Activated CD4-positive, alpha-beta T cell treated with anti-CD3 and anti-CD28 coated beads for 36 hours (primary cell): ENCODE measurements around the gene TMEM235. TPM values are rescaled to one million over a fixed set of nuclear protein-coding genes. Genes with fewer than 3 reads are reported as not detected.

Experiments used
- ATAC-seq: fragments of 200-7000 bp; cut with Tn5 transposase; one replicate; pipeline ENCODE4 v1.10.0; 2021; ENCODE audit warnings: mild to moderate bottlenecking, moderate library complexity
- CTCF ChIA-PET: fragments of 350-600 bp; sonication (Branson Sonifier 250); formaldehyde crosslinking; loops from one replicate; lab custom pipeline; 2021; ENCODE audit warnings: antibody characterized with exemption; lab: Charles Lee
- POLR2A ChIA-PET: fragments of 350-600 bp; sonication (Branson Sonifier 250); formaldehyde crosslinking; loops from one replicate; lab custom pipeline; 2021; ENCODE audit warnings: antibody characterized with exemption, inconsistent platforms; lab: Charles Lee
- DNase-seq: peaks from one replicate; pipeline ENCODE4 v3.0.0-alpha.2; 2020
- H3K27ac Mint-ChIP-seq: one replicate; pipeline ENCODE4 v1.8.0; 2021; ENCODE audit warnings: mixed read lengths
- H3K27me3 Mint-ChIP-seq: one replicate; pipeline ENCODE4 v1.8.0; 2021; ENCODE audit warnings: mixed read lengths
- H3K36me3 Mint-ChIP-seq: one replicate; pipeline ENCODE4 v1.8.0; 2021; ENCODE audit warnings: low read depth, mixed read lengths
- H3K4me1 Mint-ChIP-seq: one replicate; pipeline ENCODE4 v1.8.0; 2021; ENCODE audit warnings: mixed read lengths
- H3K4me3 Mint-ChIP-seq: one replicate; pipeline ENCODE4 v1.8.0; 2021; ENCODE audit warnings: mild to moderate bottlenecking, moderate library complexity, mixed read lengths
- H3K9me3 Mint-ChIP-seq: one replicate; pipeline ENCODE4 v1.8.0; 2021; ENCODE audit warnings: low read depth, mixed read lengths
- intact Hi-C, 2 experiments: fragments of 100-400 bp; cut with DNase I in 1 of 2; cut with micrococcal nuclease in 1 of 2; formaldehyde crosslinking; loops; one replicate each; pipeline versions ENCODE4 v1.14.2 to v1.15.1; 2022 to 2024; cut with DNase I, micrococcal nuclease
- total RNA-seq, 2 experiments: library from RNA; stranded (reverse); gene quantifications; one replicate each; pipeline ENCODE4 v1.2.3, GENCODE V29; 2021

TMEM235 gene
- total RNA-seq, 2 experiments from 2014 or later, result not detected

GRCh38 chr17:78256707-78257591 is 25.5 kb downstream of the TMEM235 start:
- Mint-ChIP-seq H3K4me1 (peaks cover 63% of the 10 kb centered on the region), H3K27ac (peak overlapping the region; percentile 31), H3K4me3 (no peak overlapping the region), H3K27me3 (no peaks in the 10 kb centered on the region), H3K36me3 (no peaks in the 10 kb centered on the region), H3K9me3 (no peaks in the 10 kb centered on the region)
- intact Hi-C loops, result no loop called here
- CTCF ChIA-PET, result interaction anchor here (0.6 to 1.6 kb wide), 4 partner anchors 16 to 165 kb away, joined by 3 to 4 read pairs (median 4); no protein-coding TSS in a partner anchor
- POLR2A ChIA-PET, result interaction anchor here (1.2 kb wide), 1 partner anchor 99 kb away, joined by 3 read pairs; no protein-coding TSS in a partner anchor
- ATAC-seq (no peak), DNase-seq (no peak)

GRCh38 chr17:78257810-78258322 is 26.4 kb downstream of the TMEM235 start:
- peak; percentile 21 for ATAC-seq
- Mint-ChIP-seq H3K4me1 (peaks cover 61% of the 10 kb centered on the region), H3K9me3 (no peaks in the 10 kb centered on the region), H3K36me3 (no peaks in the 10 kb centered on the region), H3K27me3 (no peaks in the 10 kb centered on the region), H3K27ac (peak overlapping the region; percentile 80), H3K4me3 (peak overlapping the region; percentile 71)
- intact Hi-C loops, result no loop called here
- DNase-seq, result peak; percentile 70
- POLR2A ChIA-PET, result no interaction called here
- CTCF ChIA-PET, result interaction anchor here (1.6 kb wide), 2 partner anchors 15 to 164 kb away, joined by 4 read pairs; no protein-coding TSS in a partner anchor

- ATAC-seq (peak; percentile 76), DNase-seq (peak; percentile 90)
- ChIA-PET CTCF (interaction anchor here (1.0 to 1.5 kb wide), 3 partner anchors 7 to 12 kb away, joined by 3 to 5 read pairs (median 3); no protein-coding TSS in a partner anchor), POLR2A (no interaction called here)
- intact Hi-C loops, result no loop called here
- Mint-ChIP-seq H3K9me3 (no peaks in the 10 kb centered on the region), H3K27me3 (no peaks in the 10 kb centered on the region), H3K4me1 (peaks cover 60% of the 10 kb centered on the region), H3K4me3 (peak overlapping the region; percentile 71), H3K27ac (peak overlapping the region; percentile 83), H3K36me3 (no peaks in the 10 kb centered on the region)
Measured at GRCh38 chr17:78258323-78259191, 27.1 kb downstream of the TMEM235 start.

- POLR2A ChIA-PET, result no interaction called here
- Mint-ChIP-seq H3K4me3 (peak overlapping the region; percentile 71), H3K36me3 (no peaks in the 10 kb centered on the region), H3K27ac (peak overlapping the region; percentile 83), H3K27me3 (no peaks in the 10 kb centered on the region), H3K4me1 (peaks cover 60% of the 10 kb centered on the region), H3K9me3 (no peaks in the 10 kb centered on the region)
- DNase-seq (no peak), ATAC-seq (no peak)
- CTCF ChIA-PET, result interaction anchor here (1.0 to 1.5 kb wide), 3 partner anchors 8 to 11 kb away, joined by 3 to 5 read pairs (median 3); no protein-coding TSS in a partner anchor
- intact Hi-C loops, result no loop called here
Measured at GRCh38 chr17:78259192-78259554, 27.7 kb downstream of the TMEM235 start.

- Mint-ChIP-seq H3K4me1 (peaks cover 37% of the 10 kb centered on the region), H3K9me3 (no peaks in the 10 kb centered on the region), H3K27me3 (no peaks in the 10 kb centered on the region), H3K4me3 (no peak overlapping the region), H3K36me3 (no peaks in the 10 kb centered on the region), H3K27ac (peak overlapping the region; percentile 79)
- DNase-seq, result peak; percentile 51
- CTCF ChIA-PET, result interaction anchor here (0.6 to 3.0 kb wide), 3 partner anchors 12 to 159 kb away, joined by 3 to 22 read pairs (median 3); no protein-coding TSS in a partner anchor
- intact Hi-C loops, result no loop called here
- POLR2A ChIA-PET, result no interaction called here
- ATAC-seq, result no peak
Measured at GRCh38 chr17:78263063-78263735, 31.8 kb downstream of the TMEM235 start.

- ChIA-PET POLR2A (interaction anchor here (0.6 kb wide), 1 partner anchor 101 kb away, joined by 4 read pairs; no protein-coding TSS in a partner anchor), CTCF (interaction anchor here (0.6 to 3.0 kb wide), 3 partner anchors 13 to 70 kb away, joined by 3 to 22 read pairs (median 3); no protein-coding TSS in a partner anchor)
Measured at GRCh38 chr17:78263736-78264340, 32.4 kb downstream of the TMEM235 start.

GRCh38 chr17:78264590-78264989 is 33.2 kb downstream of the TMEM235 start:
- Mint-ChIP-seq H3K9me3 (no peaks in the 10 kb centered on the region), H3K4me3 (no peak overlapping the region), H3K27me3 (no peaks in the 10 kb centered on the region), H3K4me1 (peaks cover 34% of the 10 kb centered on the region), H3K36me3 (no peaks in the 10 kb centered on the region), H3K27ac (peak overlapping the region; percentile 26)
- ChIA-PET POLR2A (no interaction called here), CTCF (interaction anchor here (0.6 to 3.0 kb wide), 2 partner anchors 14 to 66 kb away, joined by 3 to 22 read pairs; no protein-coding TSS in a partner anchor)
- DNase-seq, result no peak
- intact Hi-C loops, result no loop called here
- ATAC-seq, result no peak

More at GRCh38 chr17:78263736-78264340, 32.4 kb downstream of the TMEM235 start:
- peak overlapping the region; percentile 79 for H3K27ac Mint-ChIP-seq
- no peak overlapping the region for H3K4me3 Mint-ChIP-seq
- DNase-seq (no peak), ATAC-seq (no peak)
- H3K4me1 Mint-ChIP-seq, result peaks cover 36% of the 10 kb centered on the region
- H3K9me3 Mint-ChIP-seq, result no peaks in the 10 kb centered on the region
- no peaks in the 10 kb centered on the region for H3K27me3 Mint-ChIP-seq
- intact Hi-C loops, result no loop called here
- no peaks in the 10 kb centered on the region for H3K36me3 Mint-ChIP-seq

- POLR2A ChIA-PET, result no interaction called here
- intact Hi-C loops, result no loop called here
- Mint-ChIP-seq H3K27ac (no peak overlapping the region), H3K36me3 (no peaks in the 10 kb centered on the region), H3K4me1 (peaks cover 29% of the 10 kb centered on the region), H3K27me3 (no peaks in the 10 kb centered on the region), H3K4me3 (no peak overlapping the region), H3K9me3 (no peaks in the 10 kb centered on the region)
- CTCF ChIA-PET, result interaction anchor here (3.0 kb wide), 1 partner anchor 14 kb away, joined by 22 read pairs; no protein-coding TSS in a partner anchor
- DNase-seq (no peak), ATAC-seq (no peak)
Measured at GRCh38 chr17:78265121-78265520, 33.7 kb downstream of the TMEM235 start.

- Mint-ChIP-seq H3K9me3 (no peaks in the 10 kb centered on the region), H3K4me1 (peaks cover 31% of the 10 kb centered on the region), H3K27ac (no peak overlapping the region), H3K4me3 (no peak overlapping the region), H3K36me3 (no peaks in the 10 kb centered on the region), H3K27me3 (no peaks in the 10 kb centered on the region)
- ChIA-PET POLR2A (no interaction called here), CTCF (no interaction called here)
- ATAC-seq (no peak), DNase-seq (no peak)
- intact Hi-C loops, result no loop called here
Measured at GRCh38 chr17:78266231-78266631, 34.8 kb downstream of the TMEM235 start.

GRCh38 chr17:78266771-78267170 is 35.3 kb downstream of the TMEM235 start:
- H3K36me3 Mint-ChIP-seq, result no peaks in the 10 kb centered on the region
- peaks cover 33% of the 10 kb centered on the region for H3K4me1 Mint-ChIP-seq
- ChIA-PET CTCF (no interaction called here), POLR2A (no interaction called here)
- no peaks in the 10 kb centered on the region for H3K27me3 Mint-ChIP-seq
- intact Hi-C loops, result no loop called here
- DNase-seq (no peak), ATAC-seq (no peak)
- H3K9me3 Mint-ChIP-seq, result no peaks in the 10 kb centered on the region
- no peak overlapping the region for H3K27ac Mint-ChIP-seq
- H3K4me3 Mint-ChIP-seq, result no peak overlapping the region
